PC-3 (cell line): ENCODE measurements around the gene NLRP3. TPM values are rescaled to one million over a fixed set of nuclear protein-coding genes. Genes with fewer than 3 reads are reported as not detected.

Experiments
- ATAC-seq: fragments of 200-7000 bp; cut with Tn5 transposase; 2 replicates; pipeline ENCODE4 v1.9.1; 2020; ENCODE audit warnings: mild to moderate bottlenecking, moderate library complexity
- BruUV-seq: library from RNA; stranded (reverse); fragments of 400-500 nt; replicated peaks from 2 replicates; lab custom pipeline; 2021; lab: Mats Ljungman, UMichigan
- CTCF ChIA-PET: fragments of 300-600 bp; sonication (Branson Sonifier 250); formaldehyde crosslinking; loops from one replicate; lab custom pipeline; 2022; ENCODE audit warnings: antibody characterized with exemption; lab: Charles Lee
- POLR2A ChIA-PET: fragments of 300-600 bp; sonication (Branson Sonifier 250); formaldehyde crosslinking; loops from one replicate; lab custom pipeline; 2022; ENCODE audit warnings: antibody characterized with exemption; ENCODE audit not compliant: unreplicated experiment; lab: Charles Lee
- DNase-seq: peaks from one replicate; pipeline ENCODE4 v3.0.0-alpha.2; 2015
- H2AFZ ChIP-seq: fragments of 300-600 bp; sonication (generic); 2 replicates; pipeline ENCODE4 v1.6.0; 2016; ENCODE audit warnings: antibody characterized with exemption, low read length
- H3F3A ChIP-seq: fragments of 300-600 bp; sonication (generic); one replicate; pipeline ENCODE4 v1.6.0; 2017; ENCODE audit warnings: antibody characterized with exemption, low read length, control low read depth, mild to moderate bottlenecking; ENCODE audit not compliant: unreplicated experiment
- H3K27ac ChIP-seq: fragments of 300-600 bp; sonication (generic); 2 replicates; pipeline ENCODE4 v1.5.1; 2016; ENCODE audit warnings: mild to moderate bottlenecking, low read length
- H3K27me3 ChIP-seq: fragments of 300-600 bp; sonication (generic); 2 replicates; pipeline ENCODE4 v1.6.1; 2016; ENCODE audit warnings: low read length, mixed read lengths
- H3K36me3 ChIP-seq: fragments of 300-600 bp; sonication (generic); 2 replicates; pipeline ENCODE4 v1.6.1; 2016; ENCODE audit warnings: low read depth, mixed run types, low read length, mixed read lengths
- H3K4me1 ChIP-seq: fragments of 300-600 bp; sonication (generic); 2 replicates; pipeline ENCODE4 v1.5.1; 2016; ENCODE audit warnings: low read length; ENCODE audit not compliant: insufficient read depth
- H3K4me2 ChIP-seq: fragments of 300-600 bp; sonication (generic); 2 replicates; pipeline ENCODE4 v1.6.0; 2016; ENCODE audit warnings: low read length
- H3K4me3 ChIP-seq: fragments of 300-600 bp; sonication (generic); 2 replicates; pipeline ENCODE4 v1.5.1; 2016; ENCODE audit warnings: mild to moderate bottlenecking, low read length, mixed read lengths
- H3K79me2 ChIP-seq: fragments of 300-600 bp; sonication (generic); 2 replicates; pipeline ENCODE4 v1.6.1; 2017; ENCODE audit warnings: low read length, mixed read lengths
- H3K9ac ChIP-seq: fragments of 300-600 bp; sonication (generic); 2 replicates; pipeline ENCODE4 v1.6.0; 2016; ENCODE audit warnings: mild to moderate bottlenecking, low read length
- H3K9me2 ChIP-seq: fragments of 300-600 bp; sonication (generic); replicated peaks from 2 replicates; pipeline ENCODE4 v1.6.1; 2016; ENCODE audit warnings: mixed run types, low read length, mixed read lengths
- H3K9me3 ChIP-seq: fragments of 300-600 bp; sonication (generic); 2 replicates; pipeline ENCODE4 v1.6.1; 2016; ENCODE audit warnings: low read length, mixed read lengths
- H4K20me1 ChIP-seq: fragments of 300-600 bp; sonication (generic); 2 replicates; pipeline ENCODE4 v1.6.1; 2016; ENCODE audit warnings: low read length, mixed read lengths
- CTCF ChIP-seq: fragments of 300-600 bp; sonication (generic); conservative IDR thresholded peaks from 2 replicates; pipeline ENCODE4 v1.5.1; 2017; ENCODE audit warnings: antibody characterized with exemption, low read depth, mild to moderate bottlenecking, low read length
- EZH2 ChIP-seq: fragments of 300-600 bp; sonication (generic); IDR thresholded peaks from one replicate; pipeline ENCODE4 v1.6.1; 2017; ENCODE audit warnings: antibody characterized with exemption, mild to moderate bottlenecking, low read length; ENCODE audit not compliant: unreplicated experiment
- EZH2phosphoT487 ChIP-seq: fragments of 300-600 bp; sonication (generic); IDR thresholded peaks from 2 replicates; pipeline ENCODE4 v1.6.1; 2018; ENCODE audit warnings: mild to moderate bottlenecking, antibody characterized with exemption, low read length, borderline replicate concordance
- intact Hi-C: fragments of 100-400 bp; cut with micrococcal nuclease; formaldehyde crosslinking; loops from 2 replicates; pipeline ENCODE4 v1.9.0; 2023
- total RNA-seq: library from RNA; depleted of rRNA; stranded (reverse); fragments of >200 nt; gene quantifications from 2 replicates; pipeline ENCODE4 v1.2.3, GENCODE V29; 2014

The NLRP3 gene
- total RNA-seq, 1 experiment from 2014 or later = 0.40 TPM

- Histone ChIP-seq H3F3A (no peaks in the 10 kb centered on the region), H3K27ac (no peak overlapping the region), H2AFZ (no peak overlapping the region), H3K36me3 (no peaks in the 10 kb centered on the region), H3K4me1 (peaks cover 6% of the 10 kb centered on the region; the same call in 1 of the 2 replicates), H3K4me2 (no peak overlapping the region), H3K9me3 (no peaks in the 10 kb centered on the region), H3K4me3 (no peak overlapping the region), H3K79me2 (no peaks in the 10 kb centered on the region), H3K9ac (no peak overlapping the region), H4K20me1 (no peaks in the 10 kb centered on the region), H3K27me3 (0 out of 2 replicates have a peak, but pooled peaks cover 3% of the 10 kb centered on the region), H3K9me2 (no peaks in the 10 kb centered on the region)
- DNase-seq (no peak), ATAC-seq (peak; percentile 11)
- ChIA-PET POLR2A (no interaction called here), CTCF (no interaction called here)
- TF ChIP-seq EZH2 (no peak), EZH2phosphoT487 (no peak), CTCF (no peak)
- BruUV-seq = no TSS peak
- intact Hi-C loops = no loop called here
Observed at GRCh38 chr1:247367786-247368422, 48.1 kb upstream of the NLRP3 start.

- H3K4me3 ChIP-seq = no peak overlapping the region
- H3K27ac ChIP-seq = no peak overlapping the region
- DNase-seq (no peak), ATAC-seq (no peak)
- no peak overlapping the region for H3K9ac ChIP-seq
- ChIA-PET CTCF (interaction anchor here (0.7 kb wide), 1 partner anchor 33 kb away, joined by 5 read pairs; no protein-coding TSS in a partner anchor), POLR2A (no interaction called here)
- no TSS peak for BruUV-seq
- H2AFZ ChIP-seq = no peak overlapping the region
- H3K27me3 ChIP-seq = 0 out of 2 replicates have a peak, but pooled peaks cover 2% of the 10 kb centered on the region
- TF ChIP-seq CTCF (no peak), EZH2 (no peak), EZH2phosphoT487 (no peak)
- no peaks in the 10 kb centered on the region for H3K79me2 ChIP-seq
- intact Hi-C loops = no loop called here
- no peaks in the 10 kb centered on the region for H3K9me3 ChIP-seq
- no peak overlapping the region for H3K4me2 ChIP-seq
- no peaks in the 10 kb centered on the region for H3K36me3 ChIP-seq
- no peaks in the 10 kb centered on the region for H4K20me1 ChIP-seq
- H3F3A ChIP-seq = no peaks in the 10 kb centered on the region
- H3K9me2 ChIP-seq = no peaks in the 10 kb centered on the region
- H3K4me1 ChIP-seq = peaks cover 6% of the 10 kb centered on the region; the same call in 1 of the 2 replicates
Observed at GRCh38 chr1:247368490-247369145, 47.4 kb upstream of the NLRP3 start.
